MM.1S (cell line): ENCODE measurements around the gene GLUD2.

ENCODE experiments used
- DNase-seq: peaks from one replicate; pipeline ENCODE4 v3.0.0-alpha.2; 2015
- H2AFZ ChIP-seq: fragments of 300-600 bp; sonication (generic); 2 replicates; pipeline ENCODE4 v1.6.0; 2016; ENCODE audit warnings: antibody characterized with exemption, low read length
- H3F3A ChIP-seq: fragments of 300-600 bp; sonication (generic); 2 replicates; pipeline ENCODE4 v1.6.1; 2016; ENCODE audit warnings: mild to moderate bottlenecking, antibody characterized with exemption, low read length, moderate library complexity, mixed read lengths; ENCODE audit not compliant: insufficient read depth
- H3K27ac ChIP-seq: fragments of 300-600 bp; sonication (generic); 2 replicates; pipeline ENCODE4 v1.5.1; 2016; ENCODE audit warnings: mild to moderate bottlenecking, low read length
- H3K27me3 ChIP-seq: fragments of 300-600 bp; sonication (generic); replicated peaks from 2 replicates; pipeline ENCODE4 v1.6.0; 2016; ENCODE audit warnings: low read length; ENCODE audit not compliant: insufficient read depth
- H3K36me3 ChIP-seq: fragments of 300-600 bp; sonication (generic); replicated peaks from 2 replicates; pipeline ENCODE4 v1.6.1; 2016; ENCODE audit warnings: mild to moderate bottlenecking, low read length, mixed read lengths; ENCODE audit not compliant: insufficient read depth
- H3K4me1 ChIP-seq: fragments of 300-600 bp; sonication (generic); 2 replicates; pipeline ENCODE4 v1.6.1; 2016; ENCODE audit warnings: low read length, mixed read lengths
- H3K4me2 ChIP-seq: fragments of 300-600 bp; sonication (generic); 2 replicates; pipeline ENCODE4 v1.6.0; 2016; ENCODE audit warnings: low read depth, low read length
- H3K4me3 ChIP-seq: fragments of 300-600 bp; sonication (generic); 2 replicates; pipeline ENCODE4 v1.5.1; 2016; ENCODE audit warnings: low read length, mixed read lengths
- H3K79me2 ChIP-seq: fragments of 300-600 bp; sonication (generic); 2 replicates; pipeline ENCODE4 v1.6.1; 2016; ENCODE audit warnings: mixed run types, low read length, mixed read lengths
- H3K9ac ChIP-seq: fragments of 300-600 bp; sonication (generic); 2 replicates; pipeline ENCODE4 v1.6.1; 2016; ENCODE audit warnings: low read length, mixed read lengths
- H3K9me2 ChIP-seq: fragments of 300-600 bp; sonication (generic); replicated peaks from 2 replicates; pipeline ENCODE4 v1.6.1; 2016; ENCODE audit warnings: mild to moderate bottlenecking, low read length, mixed read lengths; ENCODE audit not compliant: insufficient read depth
- H3K9me3 ChIP-seq: fragments of 300-600 bp; sonication (generic); replicated peaks from 2 replicates; pipeline ENCODE4 v1.6.1; 2016; ENCODE audit warnings: mild to moderate bottlenecking, low read length, mixed read lengths; ENCODE audit not compliant: insufficient read depth
- H4K20me1 ChIP-seq: fragments of 300-600 bp; sonication (generic); 2 replicates; pipeline ENCODE4 v1.6.1; 2016; ENCODE audit warnings: mild to moderate bottlenecking, low read length, moderate library complexity, mixed read lengths; ENCODE audit not compliant: insufficient read depth
- EZH2 ChIP-seq: fragments of 300-600 bp; sonication (generic); optimal IDR thresholded peaks from 2 replicates; pipeline ENCODE3; 2017; ENCODE audit warnings: low read depth, mild to moderate bottlenecking, antibody characterized with exemption, low read length, mixed read lengths
- EZH2phosphoT487 ChIP-seq: fragments of 300-600 bp; sonication (generic); IDR thresholded peaks from 2 replicates; pipeline ENCODE4 v1.6.1; 2018; ENCODE audit warnings: antibody characterized with exemption, low read length
- TF ChIP-seq, protein P1 (sequence below): fragments of 300-600 bp; sonication (generic); IDR thresholded peaks from 2 replicates; pipeline ENCODE4 v1.5.1; 2016; ENCODE audit warnings: antibody characterized with exemption, low read length, mixed read lengths

Gene GLUD2

DNA sequence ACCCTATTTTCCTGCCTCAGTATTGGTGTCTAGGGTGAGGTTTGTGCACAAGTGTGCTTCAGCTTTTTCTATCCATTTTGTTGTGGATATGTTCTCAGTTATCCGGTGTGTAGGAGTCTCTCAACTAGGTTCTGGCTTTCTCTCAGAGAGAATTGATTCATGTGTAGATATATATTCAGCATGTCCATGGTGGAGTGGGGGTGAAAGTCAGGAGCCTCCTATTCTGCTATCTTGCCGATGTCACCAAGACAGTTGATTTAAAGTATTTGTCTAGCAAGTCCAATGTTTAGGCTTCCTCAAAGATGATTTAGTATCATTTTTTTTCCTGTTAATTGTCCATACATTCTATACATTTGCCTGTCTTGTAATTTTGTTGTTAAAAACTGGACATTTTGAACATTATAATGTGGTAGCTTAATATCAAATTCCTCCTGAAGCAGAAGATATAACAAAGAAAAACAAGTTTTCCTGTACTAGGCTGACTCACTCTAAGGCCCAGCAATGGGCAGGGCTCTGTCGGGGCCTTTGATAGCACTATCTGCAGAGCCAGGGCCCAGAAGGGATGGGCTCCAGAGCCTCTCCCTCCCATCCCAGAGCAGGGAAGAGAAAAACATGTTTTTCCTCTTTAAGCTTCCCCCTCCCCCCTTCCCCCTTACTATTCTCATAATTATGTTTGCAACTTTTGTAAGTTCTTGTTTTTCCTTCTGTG lies 37.6 kb downstream of the GLUD2 start:
- no peak overlapping the region for H3K27ac ChIP-seq

DNA sequence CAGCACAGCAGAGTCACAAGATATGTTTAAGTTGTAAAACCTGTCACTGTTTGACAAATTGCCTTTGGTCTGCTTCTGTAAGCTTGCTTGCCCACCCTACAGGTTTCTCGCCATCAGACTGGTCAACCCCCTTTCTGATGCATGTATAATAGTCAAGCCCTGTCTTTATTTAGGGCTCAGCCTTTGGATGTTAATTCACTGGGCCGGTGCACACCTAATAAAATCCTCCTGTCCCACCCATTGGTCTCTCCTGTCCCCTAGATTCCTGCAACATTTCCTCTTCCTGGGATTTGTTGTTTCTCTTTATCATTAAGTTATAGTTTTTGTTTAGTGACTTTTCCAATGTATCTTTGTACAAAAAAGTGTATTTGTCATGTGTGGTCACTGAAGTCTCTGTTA lies 38.2 kb downstream of the GLUD2 start:
- H3K36me3 ChIP-seq = no peaks in the 10 kb centered on the region
- H3K4me3 ChIP-seq = no peak overlapping the region
- TF ChIP-seq, protein P1, sequence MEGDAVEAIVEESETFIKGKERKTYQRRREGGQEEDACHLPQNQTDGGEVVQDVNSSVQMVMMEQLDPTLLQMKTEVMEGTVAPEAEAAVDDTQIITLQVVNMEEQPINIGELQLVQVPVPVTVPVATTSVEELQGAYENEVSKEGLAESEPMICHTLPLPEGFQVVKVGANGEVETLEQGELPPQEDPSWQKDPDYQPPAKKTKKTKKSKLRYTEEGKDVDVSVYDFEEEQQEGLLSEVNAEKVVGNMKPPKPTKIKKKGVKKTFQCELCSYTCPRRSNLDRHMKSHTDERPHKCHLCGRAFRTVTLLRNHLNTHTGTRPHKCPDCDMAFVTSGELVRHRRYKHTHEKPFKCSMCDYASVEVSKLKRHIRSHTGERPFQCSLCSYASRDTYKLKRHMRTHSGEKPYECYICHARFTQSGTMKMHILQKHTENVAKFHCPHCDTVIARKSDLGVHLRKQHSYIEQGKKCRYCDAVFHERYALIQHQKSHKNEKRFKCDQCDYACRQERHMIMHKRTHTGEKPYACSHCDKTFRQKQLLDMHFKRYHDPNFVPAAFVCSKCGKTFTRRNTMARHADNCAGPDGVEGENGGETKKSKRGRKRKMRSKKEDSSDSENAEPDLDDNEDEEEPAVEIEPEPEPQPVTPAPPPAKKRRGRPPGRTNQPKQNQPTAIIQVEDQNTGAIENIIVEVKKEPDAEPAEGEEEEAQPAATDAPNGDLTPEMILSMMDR = no peak
- TF ChIP-seq EZH2phosphoT487 (no peak), EZH2 (no peak)
- DNase-seq = no peak
- H3K9me2 ChIP-seq = no peaks in the 10 kb centered on the region
- H3K9me3 ChIP-seq = no peaks in the 10 kb centered on the region
- H4K20me1 ChIP-seq = no peaks in the 10 kb centered on the region
- H3K27me3 ChIP-seq = no peaks in the 10 kb centered on the region
- H3K9ac ChIP-seq = no peak overlapping the region
- no peak overlapping the region for H3K27ac ChIP-seq
- no peak overlapping the region for H3K4me2 ChIP-seq
- no peak overlapping the region for H2AFZ ChIP-seq
- no peaks in the 10 kb centered on the region for H3K4me1 ChIP-seq
- no peaks in the 10 kb centered on the region for H3F3A ChIP-seq
- no peaks in the 10 kb centered on the region for H3K79me2 ChIP-seq

More for the DNA sequence above, 37.6 kb downstream of the GLUD2 start:
- H3F3A ChIP-seq = no peaks in the 10 kb centered on the region
- H3K36me3 ChIP-seq = no peaks in the 10 kb centered on the region
- no peak overlapping the region for H3K9ac ChIP-seq
- no peaks in the 10 kb centered on the region for H3K79me2 ChIP-seq
- H3K4me1 ChIP-seq = no peaks in the 10 kb centered on the region
- no peak overlapping the region for H3K4me2 ChIP-seq
- DNase-seq = no peak
- H2AFZ ChIP-seq = no peak overlapping the region
- H4K20me1 ChIP-seq = no peaks in the 10 kb centered on the region
- no peak overlapping the region for H3K4me3 ChIP-seq
- H3K9me2 ChIP-seq = no peaks in the 10 kb centered on the region
- H3K27me3 ChIP-seq = no peaks in the 10 kb centered on the region
- TF ChIP-seq, protein P1 = no peak
- TF ChIP-seq EZH2 = no peak
- TF ChIP-seq EZH2phosphoT487 = no peak
- H3K9me3 ChIP-seq = no peaks in the 10 kb centered on the region

DNA sequence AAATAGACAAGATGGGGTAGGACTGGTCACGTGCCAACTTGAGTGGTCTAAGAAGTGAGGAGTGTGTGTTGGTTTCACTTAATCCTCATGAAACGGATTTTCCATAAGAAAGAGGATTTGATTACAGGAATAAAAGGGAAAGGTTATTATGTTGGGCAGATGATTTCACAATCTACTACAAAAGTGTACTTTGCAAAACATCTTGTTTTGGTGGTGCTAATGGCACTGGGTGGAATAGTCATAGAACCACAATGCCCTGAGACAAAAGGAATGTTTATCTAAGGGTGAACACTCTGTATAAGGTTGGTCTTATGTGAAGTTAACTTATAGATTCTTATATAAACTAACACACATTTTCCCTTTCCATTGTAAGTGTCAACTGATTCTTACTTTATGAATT lies 45.6 kb downstream of the GLUD2 start:
- no peak overlapping the region for H3K4me3 ChIP-seq
- no peaks in the 10 kb centered on the region for H3K9me3 ChIP-seq
- no peaks in the 10 kb centered on the region for H3K27me3 ChIP-seq
- no peaks in the 10 kb centered on the region for H3K9me2 ChIP-seq
- H4K20me1 ChIP-seq = no peaks in the 10 kb centered on the region
- no peak overlapping the region for H2AFZ ChIP-seq
- no peak overlapping the region for H3K4me2 ChIP-seq
- H3K36me3 ChIP-seq = no peaks in the 10 kb centered on the region
- no peak for DNase-seq
- H3F3A ChIP-seq = no peaks in the 10 kb centered on the region
- H3K79me2 ChIP-seq = no peaks in the 10 kb centered on the region
- TF ChIP-seq EZH2 = no peak
- no peak for TF ChIP-seq EZH2phosphoT487
- TF ChIP-seq, protein P1 = no peak
- H3K4me1 ChIP-seq = no peaks in the 10 kb centered on the region
- no peak overlapping the region for H3K9ac ChIP-seq
- H3K27ac ChIP-seq = no peak overlapping the region
